Stomach (tissue), 4 donors: ENCODE results near the gene TMEFF2.

Experiments
- POLR2AphosphoS5 ChIP-seq, 3 donors: sonication (generic); formaldehyde crosslinking; IDR thresholded peaks; one replicate each; pipeline ENCODE4 v1.6.1; 2016; ENCODE audit warnings: antibody characterized with exemption in 3 of 3
- TF ChIP-seq, protein P1 (sequence below), 7 experiments: fragments of 450-650 bp in 4 of 7; fragments of 200-600 bp in 3 of 7; sonication (generic) in 3 of 7; IDR thresholded peaks; one replicate each; pipeline ENCODE4 v1.5.1; 2016 to 2019; ENCODE audit warnings: antibody characterized with exemption in 7 of 7, control low read depth in 2 of 7, mild to moderate bottlenecking in 1 of 7

GRCh38 chr2:192159736-192160135 lies 35.0 kb downstream of the TMEFF2 start:
- TF ChIP-seq, protein P1, sequence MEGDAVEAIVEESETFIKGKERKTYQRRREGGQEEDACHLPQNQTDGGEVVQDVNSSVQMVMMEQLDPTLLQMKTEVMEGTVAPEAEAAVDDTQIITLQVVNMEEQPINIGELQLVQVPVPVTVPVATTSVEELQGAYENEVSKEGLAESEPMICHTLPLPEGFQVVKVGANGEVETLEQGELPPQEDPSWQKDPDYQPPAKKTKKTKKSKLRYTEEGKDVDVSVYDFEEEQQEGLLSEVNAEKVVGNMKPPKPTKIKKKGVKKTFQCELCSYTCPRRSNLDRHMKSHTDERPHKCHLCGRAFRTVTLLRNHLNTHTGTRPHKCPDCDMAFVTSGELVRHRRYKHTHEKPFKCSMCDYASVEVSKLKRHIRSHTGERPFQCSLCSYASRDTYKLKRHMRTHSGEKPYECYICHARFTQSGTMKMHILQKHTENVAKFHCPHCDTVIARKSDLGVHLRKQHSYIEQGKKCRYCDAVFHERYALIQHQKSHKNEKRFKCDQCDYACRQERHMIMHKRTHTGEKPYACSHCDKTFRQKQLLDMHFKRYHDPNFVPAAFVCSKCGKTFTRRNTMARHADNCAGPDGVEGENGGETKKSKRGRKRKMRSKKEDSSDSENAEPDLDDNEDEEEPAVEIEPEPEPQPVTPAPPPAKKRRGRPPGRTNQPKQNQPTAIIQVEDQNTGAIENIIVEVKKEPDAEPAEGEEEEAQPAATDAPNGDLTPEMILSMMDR (IDR thresholded peaks at IDR 0.05) = no peak
- no peak for TF ChIP-seq POLR2AphosphoS5 (IDR thresholded peaks at IDR 0.05)
